Upper lobe of left lung (tissue), 4 donors: ENCODE measurements around the gene CTPS1.

Experiments
- POLR2AphosphoS5 ChIP-seq, 2 donors: sonication (generic); formaldehyde crosslinking; IDR thresholded peaks; one replicate each; pipeline ENCODE4 v1.5.1; 2017; ENCODE audit warnings: antibody characterized with exemption in 2 of 2
- TF ChIP-seq, protein P1 (sequence below), 6 experiments: fragments of 450-650 bp in 4 of 6; fragments of 200-600 bp in 2 of 6; sonication (generic) in 2 of 6; IDR thresholded peaks; one replicate each; pipeline ENCODE4 v1.5.1; 2016 to 2019; ENCODE audit warnings: antibody characterized with exemption in 6 of 6

GRCh38 chr1:41006942-41007865 is 27.7 kb downstream of the CTPS1 start:
- TF ChIP-seq, protein P1, sequence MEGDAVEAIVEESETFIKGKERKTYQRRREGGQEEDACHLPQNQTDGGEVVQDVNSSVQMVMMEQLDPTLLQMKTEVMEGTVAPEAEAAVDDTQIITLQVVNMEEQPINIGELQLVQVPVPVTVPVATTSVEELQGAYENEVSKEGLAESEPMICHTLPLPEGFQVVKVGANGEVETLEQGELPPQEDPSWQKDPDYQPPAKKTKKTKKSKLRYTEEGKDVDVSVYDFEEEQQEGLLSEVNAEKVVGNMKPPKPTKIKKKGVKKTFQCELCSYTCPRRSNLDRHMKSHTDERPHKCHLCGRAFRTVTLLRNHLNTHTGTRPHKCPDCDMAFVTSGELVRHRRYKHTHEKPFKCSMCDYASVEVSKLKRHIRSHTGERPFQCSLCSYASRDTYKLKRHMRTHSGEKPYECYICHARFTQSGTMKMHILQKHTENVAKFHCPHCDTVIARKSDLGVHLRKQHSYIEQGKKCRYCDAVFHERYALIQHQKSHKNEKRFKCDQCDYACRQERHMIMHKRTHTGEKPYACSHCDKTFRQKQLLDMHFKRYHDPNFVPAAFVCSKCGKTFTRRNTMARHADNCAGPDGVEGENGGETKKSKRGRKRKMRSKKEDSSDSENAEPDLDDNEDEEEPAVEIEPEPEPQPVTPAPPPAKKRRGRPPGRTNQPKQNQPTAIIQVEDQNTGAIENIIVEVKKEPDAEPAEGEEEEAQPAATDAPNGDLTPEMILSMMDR (IDR thresholded peaks at IDR 0.05): no peak
- no peak for TF ChIP-seq POLR2AphosphoS5 (IDR thresholded peaks at IDR 0.05)
